K562 (cell line): ENCODE data around the gene CYB5RL. TPM values are rescaled to one million over a fixed set of nuclear protein-coding genes. Genes with fewer than 3 reads are reported as not detected.
A peak's percentile ranks its signal among the peaks of the same experiment; 100 is the strongest.

Source experiments
- ATAC-seq: fragments of 200-7000 bp; cut with Tn5 transposase; 3 replicates; pipeline ENCODE4 v1.9.1; 2020; ENCODE audit warnings: moderate library complexity
- BruUV-seq: library from RNA; stranded (reverse); fragments of 400-500 nt; replicated peaks from 2 replicates; lab custom pipeline; 2021; lab: Mats Ljungman, UMichigan
- CTCF ChIA-PET: fragments of 300-600 bp; formaldehyde crosslinking; extraction: SDS; loops from one replicate; lab custom pipeline; 2021; ENCODE audit warnings: low intra/inter-chr PET ratio; lab: Yijun Ruan, JAX
- POLR2A ChIA-PET: fragments of 300-600, 350-650 bp; sonication (Branson Sonifier 250); formaldehyde crosslinking; extraction: SDS; loops from one replicate; lab custom pipeline; 2021; ENCODE audit warnings: antibody characterized with exemption, inconsistent platforms; lab: Yijun Ruan, JAX
- DNase-seq, 4 experiments: peaks; one replicate each; pipeline versions ENCODE4 v3.0.0 to v3.0.0-alpha.2; 2011 to 2018; ENCODE audit warnings: low spot score in 3 of 4, mixed read lengths in 3 of 4; ENCODE audit errors: extremely low read depth in 1 of 4
- FAIRE-seq: peaks from 2 replicates; lab custom pipeline; 2011; peaks lifted over from hg19 to GRCh38; lab: Jason Lieb, UNC
- H2AFZ ChIP-seq: 2 replicates; pipeline ENCODE4 v1.6.0; 2011; ENCODE audit warnings: low read depth, low read length, control low read depth, inconsistent platforms
- H3K27ac ChIP-seq: fragments of 200-600 bp; 3 replicates; pipeline ENCODE4 v1.8.0; 2011; ENCODE audit warnings: low read depth, mild to moderate bottlenecking, control low read depth, inconsistent platforms, low read length, moderate library complexity, mixed read lengths; ENCODE audit errors: extremely low read depth
- H3K27me3 ChIP-seq, 2 experiments: fragments of 300-600 bp in 1 of 2; 2 replicates in 1 of 2; 3 replicates in 1 of 2; pipeline versions ENCODE4 v1.6.0 to v1.8.0; 2011; ENCODE audit warnings: inconsistent platforms in 2 of 2, low read length in 2 of 2, mild to moderate bottlenecking in 1 of 2, mixed read lengths in 1 of 2, moderate library complexity in 1 of 2; ENCODE audit not compliant: control insufficient read depth in 2 of 2, insufficient read depth in 2 of 2
- H3K36me3 ChIP-seq: fragments of 300-600 bp; 3 replicates; pipeline ENCODE4 v1.8.0; 2011; ENCODE audit warnings: mild to moderate bottlenecking, low read length, inconsistent platforms; ENCODE audit not compliant: control insufficient read depth, insufficient read depth
- H3K4me1 ChIP-seq, 2 experiments: fragments of 200-600 bp in 1 of 2; replicated peaks in 1 of 2; 2 replicates in 1 of 2; 3 replicates in 1 of 2; pipeline versions ENCODE4 v1.5.1 to v1.8.0; 2011; ENCODE audit warnings: inconsistent platforms in 2 of 2, low read length in 2 of 2, mild to moderate bottlenecking in 1 of 2, mixed read lengths in 1 of 2, moderate library complexity in 1 of 2; ENCODE audit not compliant: control insufficient read depth in 2 of 2, insufficient read depth in 2 of 2
- H3K4me2 ChIP-seq: 2 replicates; pipeline ENCODE4 v1.6.1; 2011; ENCODE audit warnings: low read length, control low read depth, inconsistent platforms, mixed read lengths; ENCODE audit not compliant: insufficient read depth
- H3K4me3 ChIP-seq: fragments of 200-600 bp; sonication (generic), shearing (Covaris generic); 2 replicates; pipeline ENCODE4 v1.5.1; 2016; ENCODE audit warnings: control low read depth, inconsistent platforms
- H3K79me2 ChIP-seq: fragments of 200-600 bp; 3 replicates; pipeline ENCODE4 v1.8.0; 2011; ENCODE audit warnings: low read length, inconsistent platforms; ENCODE audit not compliant: control insufficient read depth, insufficient read depth
- H3K9ac ChIP-seq, 2 experiments: 2 replicates each; pipeline versions ENCODE4 v1.6.0 to v1.6.1; 2011; ENCODE audit warnings: low read depth in 2 of 2, low read length in 2 of 2, control low read depth in 1 of 2, inconsistent platforms in 1 of 2, mild to moderate bottlenecking in 1 of 2, mixed read lengths in 1 of 2; ENCODE audit not compliant: insufficient read depth in 1 of 2
- H3K9me1 ChIP-seq: one replicate; pipeline ENCODE4 v1.6.0; 2011; ENCODE audit warnings: inconsistent platforms, mild to moderate bottlenecking, low read length, moderate library complexity; ENCODE audit not compliant: control insufficient read depth, insufficient read depth
- H3K9me3 ChIP-seq: replicated peaks from 2 replicates; pipeline ENCODE4 v1.5.1; 2011; ENCODE audit warnings: low read depth, low read length, inconsistent platforms; ENCODE audit not compliant: control insufficient read depth, insufficient read depth
- H4K20me1 ChIP-seq: replicated peaks from 2 replicates; pipeline ENCODE4 v1.6.1; 2011; ENCODE audit warnings: low read length, inconsistent platforms, mixed read lengths; ENCODE audit not compliant: control insufficient read depth, insufficient read depth
- CREB1 ChIP-seq, 2 experiments: sonication (generic) in 1 of 2; formaldehyde crosslinking in 1 of 2; IDR thresholded peaks; 2 replicates each; pipeline versions ENCODE4 v1.6.1 to v1.8.0; 2012 to 2022; ENCODE audit warnings: inconsistent platforms in 1 of 2, mild to moderate bottlenecking in 1 of 2, missing genetic modification reagents in 1 of 2, moderate library complexity in 1 of 2
- THAP12 ChIP-seq: fragments of 250-450 bp; sonication (Bioruptor Pico); IDR thresholded peaks from 2 replicates; pipeline ENCODE4 v1.9.0; 2021; ENCODE audit warnings: mild to moderate bottlenecking, inconsistent platforms
- WGBS: fragments of 100-300 bp; shearing (Covaris generic); methylation state at CpG from one replicate; pipeline ENCODE4 v1.1.6; 2016; ENCODE audit warnings: low coverage, mixed read lengths; ENCODE audit not compliant: insufficient coverage; ENCODE audit errors: missing lambda C conversion rate; 5-methylcytosine and 5-hydroxymethylcytosine counted together
- in situ Hi-C: fragments of 300-500 bp; cut with MboI; formaldehyde crosslinking; loops from 4 replicates; pipeline ENCODE4 v1.15.0; 2018; ENCODE audit warnings: inconsistent platforms, mixed read lengths
- intact Hi-C: fragments of 100-400 bp; cut with micrococcal nuclease; formaldehyde crosslinking; loops from 2 replicates; pipeline ENCODE4 v1.14.2; 2022
- polyA plus RNA-seq, 8 experiments: library from polyadenylated mRNA; depleted of rRNA in 4 of 8; stranded (reverse) in 5 of 8; unstranded in 3 of 8; fragments of >200 nt; fragmentation: Nextera tagmentation in 2 of 8; fragmentation: Illumina TruSeq in 1 of 8; extraction: Ambion mirVana in 2 of 8; extraction: Trizol in 1 of 8; gene quantifications; 2 replicates each; pipeline versions ENCODE4 v1.2.1 to v1.2.3, GENCODE V29; 2011 to 2014; ENCODE audit warnings: inconsistent platforms in 1 of 8, missing spikeins in 1 of 8
- total RNA-seq, 7 experiments: library from RNA; depleted of rRNA in 6 of 7; stranded (reverse); fragments of >200 nt in 6 of 7; fragmentation: Illumina TruSeq in 2 of 7; extraction: Trizol in 2 of 7; gene quantifications; 2 replicates each; pipeline versions ENCODE4 v1.2.1 to v1.2.3, GENCODE V29; 2011 to 2021; ENCODE audit warnings: low replicate concordance in 1 of 7

The CYB5RL gene
- total and polyA plus RNA-seq, 9 of the 15 experiments (the other 6 are each of a cell fraction or from before 2014, with no cell fraction given) = 7.9 to 18.0 (median 11.2) TPM

- Histone ChIP-seq H3K9me3 (no peaks in the 10 kb centered on the region; the same call in 1 of the 2 replicates), H2AFZ (no peak overlapping the region), H3K27ac (no peak overlapping the region), H4K20me1 (no peaks in the 10 kb centered on the region)
- intact Hi-C loops = no loop called here
- ATAC-seq (no peak), FAIRE-seq (peak; percentile 23)
- CTCF ChIA-PET = interaction anchor here (1.1 kb wide), 1 partner anchor 299 kb away, joined by 6 read pairs; no protein-coding TSS in a partner anchor
- WGBS = 84% methylated on average over 9 of the region's 9 CpGs
- in situ Hi-C loops = no loop called here
- BruUV-seq = no TSS peak
- TF ChIP-seq THAP12 (CRISPR knock-in tag) (0 out of 2 replicates have a peak, but pooled peaks have one; percentile 21), CREB1 (IDR thresholded peaks at IDR 0.05) (no peak), CREB1 (CRISPR knock-in tag; IDR thresholded peaks at IDR 0.05) (no peak)
- TF ChIP-seq, all 486 proteins: peak for 1
- POLR2A ChIA-PET = interaction anchor here (0.5 to 1.5 kb wide), 3 partner anchors 9 to 83 kb away, joined by 3 to 7 read pairs (median 3); partner anchors contain the start of genes CYB5RL and MRPL37
- no peaks in the 10 kb centered on the region for H3K4me1 ChIP-seq
- DNase-seq = no peak
- no peaks in the 10 kb centered on the region for H3K27me3 ChIP-seq
- no peaks in the 10 kb centered on the region for H3K79me2 ChIP-seq
- H3K9me1 ChIP-seq = no peaks in the 10 kb centered on the region
- no peak overlapping the region for H3K4me3 ChIP-seq
- no peak overlapping the region for H3K4me2 ChIP-seq
- H3K9ac ChIP-seq = no peak overlapping the region
- peaks cover 45% of the 10 kb centered on the region for H3K36me3 ChIP-seq
Observed at GRCh38 chr1:54190526-54190925, 9.3 kb downstream of the CYB5RL start.
